Liver (tissue), 9 donors: ENCODE results near the gene THRAP3. TPM values are rescaled to one million over a fixed set of nuclear protein-coding genes. Genes with fewer than 3 reads are reported as not detected.

Source experiments
- DNase-seq: peaks from one replicate; pipeline ENCODE4 v3.0.0-alpha.2; 2017; ENCODE audit warnings: low spot score
- H3K27ac ChIP-seq, 2 donors: one replicate each; pipeline ENCODE4 v1.7.0; 2013; ENCODE audit warnings: inconsistent platforms in 2 of 2, low read length in 2 of 2, control low read depth in 1 of 2, low read depth in 1 of 2, mild to moderate bottlenecking in 1 of 2
- H3K27me3 ChIP-seq, 4 donors: one replicate each; pipeline versions ENCODE4 v1.6.1 to v1.7.0; 2013; ENCODE audit warnings: low read length in 3 of 4, inconsistent platforms in 1 of 4, mild to moderate bottlenecking in 1 of 4, moderate library complexity in 1 of 4; ENCODE audit not compliant: control insufficient read depth in 4 of 4, insufficient read depth in 4 of 4
- H3K36me3 ChIP-seq, 4 donors: one replicate each; pipeline versions ENCODE4 v1.6.1 to v1.7.0; 2013; ENCODE audit warnings: low read length in 3 of 4, mild to moderate bottlenecking in 3 of 4, low read depth in 1 of 4, moderate library complexity in 1 of 4; ENCODE audit not compliant: control insufficient read depth in 4 of 4, insufficient read depth in 3 of 4
- H3K4me1 ChIP-seq, 4 donors: one replicate each; pipeline versions ENCODE4 v1.6.1 to v1.7.0; 2013; ENCODE audit warnings: low read length in 3 of 4, mild to moderate bottlenecking in 3 of 4, moderate library complexity in 1 of 4; ENCODE audit not compliant: control insufficient read depth in 4 of 4, insufficient read depth in 4 of 4
- H3K4me3 ChIP-seq, 3 donors: one replicate each; pipeline versions ENCODE4 v1.6.1 to v1.7.0; 2013; ENCODE audit warnings: low read length in 3 of 3, control low read depth in 1 of 3, low read depth in 1 of 3, mild to moderate bottlenecking in 1 of 3
- H3K9ac ChIP-seq, 2 donors: one replicate each; pipeline ENCODE4 v1.7.0; 2013; ENCODE audit warnings: low read length in 2 of 2, mild to moderate bottlenecking in 2 of 2, moderate library complexity in 2 of 2, control low read depth in 1 of 2, low read depth in 1 of 2
- H3K9me3 ChIP-seq, 4 donors: one replicate each; pipeline versions ENCODE4 v1.6.1 to v1.7.0; 2013; ENCODE audit warnings: low read length in 3 of 4; ENCODE audit not compliant: control insufficient read depth in 4 of 4
- ATF3 ChIP-seq: IDR thresholded peaks from 2 replicates; pipeline ENCODE4 v1.6.1; 2016; ENCODE audit warnings: antibody characterized with exemption
- CTCF ChIP-seq: fragments of 150-350 bp; IDR thresholded peaks from 2 replicates; pipeline ENCODE4 v1.5.1; 2017; ENCODE audit warnings: improper control_type of control experiment, low read depth, low read length; ENCODE audit not compliant: missing input control
- EGR1 ChIP-seq, 2 donors: IDR thresholded peaks; 2 replicates each; pipeline ENCODE4 v1.6.1; 2016 to 2018; ENCODE audit warnings: antibody characterized with exemption in 2 of 2, low read depth in 2 of 2
- FOXA1 ChIP-seq: IDR thresholded peaks from 2 replicates; pipeline ENCODE4 v1.6.1; 2016; ENCODE audit warnings: antibody characterized with exemption
- GABPA ChIP-seq, 2 donors: IDR thresholded peaks in 1 of 2; conservative IDR thresholded peaks in 1 of 2; 2 replicates each; pipeline ENCODE4 v1.6.1; 2016; ENCODE audit warnings: antibody characterized with exemption in 2 of 2, mild to moderate bottlenecking in 1 of 2, moderate library complexity in 1 of 2
- HNF4A ChIP-seq, 2 donors: conservative IDR thresholded peaks; 2 replicates each; pipeline ENCODE4 v1.6.1; 2016; ENCODE audit warnings: antibody characterized with exemption in 2 of 2, mild to moderate bottlenecking in 2 of 2
- HNF4G ChIP-seq: IDR thresholded peaks from 2 replicates; pipeline ENCODE4 v1.6.1; 2016; ENCODE audit warnings: antibody characterized with exemption
- JUND ChIP-seq, 2 donors: IDR thresholded peaks; 2 replicates each; pipeline ENCODE4 v1.6.1; 2016; ENCODE audit warnings: antibody characterized with exemption in 2 of 2
- MAX ChIP-seq: IDR thresholded peaks from 2 replicates; pipeline ENCODE4 v1.6.1; 2016; ENCODE audit warnings: antibody characterized with exemption
- NR2F2 ChIP-seq: IDR thresholded peaks from 2 replicates; pipeline ENCODE4 v1.6.1; 2016; ENCODE audit warnings: antibody characterized with exemption
- REST ChIP-seq: IDR thresholded peaks from 2 replicates; pipeline ENCODE4 v1.6.1; 2016; ENCODE audit warnings: antibody characterized with exemption, mild to moderate bottlenecking
- RXRA ChIP-seq, 2 donors: IDR thresholded peaks; 2 replicates each; pipeline ENCODE4 v1.6.1; 2017 to 2018; ENCODE audit warnings: antibody characterized with exemption in 2 of 2, mild to moderate bottlenecking in 1 of 2
- SP1 ChIP-seq: IDR thresholded peaks from 2 replicates; pipeline ENCODE4 v1.6.1; 2018; ENCODE audit warnings: antibody characterized with exemption, mild to moderate bottlenecking
- ZBTB33 ChIP-seq: IDR thresholded peaks from 2 replicates; pipeline ENCODE4 v1.6.1; 2016; ENCODE audit warnings: antibody characterized with exemption
- WGBS: extraction: QIAGEN DNeasy Blood & Tissue Kit; methylation state at CpG from one replicate; pipeline ENCODE4 v1.1.7; 2013; 5-methylcytosine and 5-hydroxymethylcytosine counted together
- polyA plus RNA-seq, 2 donors: library from polyadenylated mRNA; stranded (reverse) in 1 of 2; unstranded in 1 of 2; fragments of 200-250 nt in 1 of 2; fragments of >200 nt in 1 of 2; fragmentation: Nextera tagmentation in 1 of 2; extraction: Ambion mirVana in 1 of 2; gene quantifications; one replicate each; pipeline versions ENCODE4 v1.2.1 to v1.2.3, GENCODE V29; 2013 to 2015
- total RNA-seq, 2 donors: library from RNA; depleted of rRNA; stranded (reverse); fragments of >200 nt; gene quantifications; one replicate each; pipeline ENCODE4 v1.2.3, GENCODE V29; 2014
- donor health status: healthy.
- donor health status: healthy.
- donor health status: healthy.
- donor health status: healthy.
- donor health status: healthy.

The THRAP3 gene
- total and polyA plus RNA-seq, 4 donors: 21.3 to 55.1 (median 45.8) TPM

- 73% methylated on average over 5 of the region's 5 CpGs for WGBS
- Histone ChIP-seq H3K27me3 (no peaks in the 10 kb centered on the region), H3K9ac (no peak overlapping the region), H3K4me1 (peaks cover 0 to 9% (median 4%) of the 10 kb centered on the region in 4 donors), H3K9me3 (no peaks in the 10 kb centered on the region), H3K27ac (no peak overlapping the region), H3K4me3 (no peak overlapping the region), H3K36me3 (no peaks in the 10 kb centered on the region)
- no peak for DNase-seq
- TF ChIP-seq NR2F2: no peak
- TF ChIP-seq ZBTB33: no peak
- no peak for TF ChIP-seq FOXA1
- TF ChIP-seq MAX: no peak
- TF ChIP-seq JUND (IDR thresholded peaks at IDR 0.05): no peak
- TF ChIP-seq CTCF: no peak
Measured at GRCh38 chr1:36198641-36199040, 25.6 kb upstream of the THRAP3 start.

GRCh38 chr1:36199934-36200741 is 24.1 kb upstream of the THRAP3 start:
- H3K27ac ChIP-seq: no peak overlapping the region
- H3K9me3 ChIP-seq: no peaks in the 10 kb centered on the region
- no peak overlapping the region for H3K9ac ChIP-seq
- peaks cover 0 to 12% (median 6%) of the 10 kb centered on the region in 4 donors for H3K4me1 ChIP-seq
- H3K27me3 ChIP-seq: no peaks in the 10 kb centered on the region
- TF ChIP-seq NR2F2: no peak
- TF ChIP-seq HNF4A (conservative IDR thresholded peaks at IDR 0.05): no peak
- no peak for TF ChIP-seq HNF4G
- TF ChIP-seq GABPA (IDR thresholded peaks at IDR 0.05 in 1 of 2, conservative IDR thresholded peaks at IDR 0.05 in 1 of 2): no peak
- no peak for TF ChIP-seq REST
- no peak for TF ChIP-seq RXRA (IDR thresholded peaks at IDR 0.05)
- no peak for TF ChIP-seq ATF3
- no peak for TF ChIP-seq SP1
- no peak for TF ChIP-seq CTCF
- no peak for TF ChIP-seq EGR1 (IDR thresholded peaks at IDR 0.05; ENCODE audit: low read depth in 2 of 2)
- no peak for DNase-seq
- no peak overlapping the region for H3K4me3 ChIP-seq
- WGBS: 68% methylated on average over 13 of the region's 13 CpGs
- no peaks in the 10 kb centered on the region for H3K36me3 ChIP-seq
